ENCODE data around the gene PDIK1L.
"Not testable (repeated sequence)": the region's sequence is repeated elsewhere in the genome, so short reads cannot be mapped to it uniquely, and the experiment has no call there.

PDIK1L gene

GRCh38 chr1:26097696-26098095 is 13.9 kb upstream of the PDIK1L start:
- no peaks in the 10 kb centered on the region for H3K36me3 ChIP-seq
- peak overlapping the region in 1 of 11 experiments; percentile 87; a peak in 1 of 22 replicates for H3K4me2 ChIP-seq
- H3K4me1 ChIP-seq = peaks cover 25 to 52% (median 38%) of the 10 kb centered on the region in 10 experiments
- no peaks in the 10 kb centered on the region for H3K9me3 ChIP-seq (replicated peaks in 1 of 11)
- H3K27me3 ChIP-seq = no peaks in the 10 kb centered on the region
- H4K20me1 ChIP-seq = no peaks in the 10 kb centered on the region; a peak in 1 of 22 replicates
- no peak overlapping the region for H3K9ac ChIP-seq
- H3K27ac ChIP-seq = no peak overlapping the region
- TF ChIP-seq Cebpa-rat (IDR thresholded peaks at IDR 0.05) = no peak
- no peak overlapping the region for H3K4me3 ChIP-seq

GRCh38 chr1:26098602-26099001 is 13.0 kb upstream of the PDIK1L start:
- Histone ChIP-seq H3K27me3 (no peaks in the 10 kb centered on the region), H3K36me3 (no peaks in the 10 kb centered on the region), H3K4me2 (no peak overlapping the region), H3K4me1 (peaks cover 18 to 59% (median 45%) of the 10 kb centered on the region in 10 experiments), H3K27ac (no peak overlapping the region), H4K20me1 (no peaks in the 10 kb centered on the region; a peak in 1 of 22 replicates), H3K9me3 (replicated peaks in 1 of 11) (no peaks in the 10 kb centered on the region), H3K9ac (no peak overlapping the region), H3K4me3 (no peak overlapping the region)
- TF ChIP-seq Cebpa-rat (IDR thresholded peaks at IDR 0.05) = no peak

GRCh38 chr1:26099780-26100179 is 11.8 kb upstream of the PDIK1L start:
- Histone ChIP-seq H3K4me1 (peaks cover 6 to 59% (median 39%) of the 10 kb centered on the region in 10 experiments), H3K9me3 (replicated peaks in 1 of 11) (no peaks in the 10 kb centered on the region), H3K9ac (no peak overlapping the region), H3K27ac (no peak overlapping the region), H3K36me3 (no peaks in the 10 kb centered on the region), H3K4me3 (no peak overlapping the region), H4K20me1 (no peaks in the 10 kb centered on the region), H3K27me3 (no peaks in the 10 kb centered on the region), H3K4me2 (no peak overlapping the region)
- TF ChIP-seq Cebpa-rat (IDR thresholded peaks at IDR 0.05) = no peak

- peaks cover 2 to 57% (median 35%) of the 10 kb centered on the region in 10 experiments for H3K4me1 ChIP-seq
- not testable (repeated sequence) for H3K36me3 ChIP-seq; H3K9me3 ChIP-seq (replicated peaks in 1 of 11); H4K20me1 ChIP-seq; H3K4me3 ChIP-seq; H3K27me3 ChIP-seq; H3K27ac ChIP-seq; H3K4me2 ChIP-seq; H3K9ac ChIP-seq
Observed at GRCh38 chr1:26100204-26100603, 11.4 kb upstream of the PDIK1L start.

GRCh38 chr1:26102119-26102518 is 9.5 kb upstream of the PDIK1L start:
- no peak overlapping the region for H3K27ac ChIP-seq
- H3K4me2 ChIP-seq = peak overlapping the region in 8 of 11 experiments; percentile 6 to 62 (median 32); a peak in 14 of 22 replicates
- no peak overlapping the region for H3K9ac ChIP-seq
- no peaks in the 10 kb centered on the region for H4K20me1 ChIP-seq
- no peaks in the 10 kb centered on the region for H3K27me3 ChIP-seq
- peaks cover 0 to 43% (median 23%) of the 10 kb centered on the region in 10 experiments; a peak in 14 of 20 replicates for H3K4me1 ChIP-seq
- no peaks in the 10 kb centered on the region for H3K36me3 ChIP-seq
- H3K9me3 ChIP-seq (replicated peaks in 1 of 11) = no peaks in the 10 kb centered on the region
- H3K4me3 ChIP-seq = no peak overlapping the region
- TF ChIP-seq Cebpa-rat (IDR thresholded peaks at IDR 0.05) = no peak

- Histone ChIP-seq H4K20me1 (no peaks in the 10 kb centered on the region), H3K4me3 (no peak overlapping the region), H3K27me3 (no peaks in the 10 kb centered on the region), H3K36me3 (no peaks in the 10 kb centered on the region), H3K4me2 (peak overlapping the region in 9 of 11 experiments; percentile 6 to 62 (median 31); a peak in 18 of 22 replicates), H3K27ac (no peak overlapping the region), H3K9me3 (replicated peaks in 1 of 11) (no peaks in the 10 kb centered on the region), H3K9ac (no peak overlapping the region), H3K4me1 (peaks cover 0 to 40% (median 23%) of the 10 kb centered on the region in 10 experiments; a peak in 14 of 20 replicates)
- TF ChIP-seq Cebpa-rat (IDR thresholded peaks at IDR 0.05) = no peak
Observed at GRCh38 chr1:26102526-26102925, 9.1 kb upstream of the PDIK1L start.

GRCh38 chr1:26105226-26105548 is 6.4 kb upstream of the PDIK1L start:
- H3K4me3 ChIP-seq; H3K27me3 ChIP-seq; H3K27ac ChIP-seq; H3K9me3 ChIP-seq (replicated peaks in 1 of 11); H3K36me3 ChIP-seq; H4K20me1 ChIP-seq; H3K9ac ChIP-seq; H3K4me2 ChIP-seq: not testable (repeated sequence)
- peaks cover 3 to 40% (median 28%) of the 10 kb centered on the region in 10 experiments; a peak in 18 of 20 replicates for H3K4me1 ChIP-seq

GRCh38 chr1:26109229-26110164 is 2.1 kb upstream of the PDIK1L start:
- Histone ChIP-seq H3K4me3 (no peak overlapping the region), H3K4me2 (peak overlapping the region; percentile 73 to 99 (median 96); a peak in 19 of 22 replicates)
- no peak for TF ChIP-seq Cebpa-rat (IDR thresholded peaks at IDR 0.05)

GRCh38 chr1:26110731-26111529 is 694 bp upstream of the PDIK1L start:
- peak overlapping the region; percentile 73 to 99 (median 96) for H3K4me2 ChIP-seq
- H3K4me1 ChIP-seq = peaks cover 16 to 26% (median 19%) of the 10 kb centered on the region in 10 experiments

More at GRCh38 chr1:26109229-26110164, 2.1 kb upstream of the PDIK1L start:
- Histone ChIP-seq H3K4me1 (peaks cover 18 to 32% (median 21%) of the 10 kb centered on the region in 10 experiments), H3K9ac (peak overlapping the region in 8 of 11 experiments; percentile 87 to 97 (median 94); a peak in 10 of 22 replicates), H3K27me3 (no peaks in the 10 kb centered on the region; a peak in 1 of 22 replicates), H3K27ac (no peak overlapping the region), H3K9me3 (replicated peaks in 1 of 11) (no peaks in the 10 kb centered on the region), H3K36me3 (peaks cover 5 to 11% (median 6%) of the 10 kb centered on the region in 11 experiments; a peak in 20 of 22 replicates), H4K20me1 (no peaks in the 10 kb centered on the region)

More at GRCh38 chr1:26110731-26111529, 694 bp upstream of the PDIK1L start:
- no peak for TF ChIP-seq Cebpa-rat (IDR thresholded peaks at IDR 0.05)
- no peaks in the 10 kb centered on the region for H3K9me3 ChIP-seq (replicated peaks in 1 of 11)
- H3K27ac ChIP-seq = peak overlapping the region; percentile 83 to 96 (median 93)
- H3K27me3 ChIP-seq = no peaks in the 10 kb centered on the region; a peak in 1 of 22 replicates
- no peaks in the 10 kb centered on the region for H4K20me1 ChIP-seq
- H3K9ac ChIP-seq = peak overlapping the region; percentile 87 to 97 (median 92)
- H3K4me3 ChIP-seq = peak overlapping the region; percentile 84 to 98 (median 92)
- H3K36me3 ChIP-seq = peaks cover 16 to 25% (median 19%) of the 10 kb centered on the region in 11 experiments; a peak in 21 of 22 replicates
